Type B pancreatic cell (in vitro differentiated cells): ENCODE results near the gene RPL7A. TPM values are rescaled to one million over a fixed set of nuclear protein-coding genes. Genes with fewer than 3 reads are reported as not detected.
A peak's percentile ranks its signal among the peaks of the same experiment; 100 is the strongest.

Experiments
- DNase-seq: peaks from one replicate; pipeline ENCODE4 v3.0.0; 2021; ENCODE audit warnings: mixed read lengths; ENCODE audit not compliant: unreplicated experiment; ENCODE audit errors: extremely low spot score
- H3K27ac Mint-ChIP-seq: 2 replicates; pipeline ENCODE4 v1.8.0; 2021; ENCODE audit warnings: mild to moderate bottlenecking, mixed read lengths
- H3K27me3 Mint-ChIP-seq: 2 replicates; pipeline ENCODE4 v1.8.0; 2021; ENCODE audit warnings: mixed read lengths
- H3K36me3 Mint-ChIP-seq: 2 replicates; pipeline ENCODE4 v1.8.0; 2021; ENCODE audit warnings: mixed read lengths
- H3K4me1 Mint-ChIP-seq: one replicate; pipeline ENCODE4 v1.8.0; 2021; ENCODE audit warnings: mixed read lengths; ENCODE audit not compliant: unreplicated experiment
- H3K4me3 Mint-ChIP-seq: 2 replicates; pipeline ENCODE4 v1.8.0; 2021; ENCODE audit warnings: mild to moderate bottlenecking, mixed read lengths
- H3K9me3 Mint-ChIP-seq: 2 replicates; pipeline ENCODE4 v1.8.0; 2021; ENCODE audit warnings: mixed read lengths
- total RNA-seq: library from RNA; stranded (reverse); gene quantifications from 2 replicates; pipeline ENCODE4 v1.2.1, GENCODE V29; 2021; ENCODE audit warnings: low replicate concordance
- TF ChIP-seq, protein P1 (sequence below): fragments of 200-600 bp; sonication (generic); conservative IDR thresholded peaks from 2 replicates; pipeline ENCODE4 v1.5.0; 2021; ENCODE audit warnings: antibody characterized with exemption, mild to moderate bottlenecking

RPL7A gene
- total RNA-seq, 1 donor from 2014 or later = 2,715 TPM

GRCh38 chr9:133346021-133346785 is 1.8 kb upstream of the RPL7A start:
- Mint-ChIP-seq H3K4me1 (peaks cover 22% of the 10 kb centered on the region), H3K9me3 (no peaks in the 10 kb centered on the region), H3K27me3 (no peaks in the 10 kb centered on the region), H3K4me3 (peak overlapping the region; percentile 100), H3K27ac (peak overlapping the region; percentile 85), H3K36me3 (peaks cover 28% of the 10 kb centered on the region)
- TF ChIP-seq, protein P1, sequence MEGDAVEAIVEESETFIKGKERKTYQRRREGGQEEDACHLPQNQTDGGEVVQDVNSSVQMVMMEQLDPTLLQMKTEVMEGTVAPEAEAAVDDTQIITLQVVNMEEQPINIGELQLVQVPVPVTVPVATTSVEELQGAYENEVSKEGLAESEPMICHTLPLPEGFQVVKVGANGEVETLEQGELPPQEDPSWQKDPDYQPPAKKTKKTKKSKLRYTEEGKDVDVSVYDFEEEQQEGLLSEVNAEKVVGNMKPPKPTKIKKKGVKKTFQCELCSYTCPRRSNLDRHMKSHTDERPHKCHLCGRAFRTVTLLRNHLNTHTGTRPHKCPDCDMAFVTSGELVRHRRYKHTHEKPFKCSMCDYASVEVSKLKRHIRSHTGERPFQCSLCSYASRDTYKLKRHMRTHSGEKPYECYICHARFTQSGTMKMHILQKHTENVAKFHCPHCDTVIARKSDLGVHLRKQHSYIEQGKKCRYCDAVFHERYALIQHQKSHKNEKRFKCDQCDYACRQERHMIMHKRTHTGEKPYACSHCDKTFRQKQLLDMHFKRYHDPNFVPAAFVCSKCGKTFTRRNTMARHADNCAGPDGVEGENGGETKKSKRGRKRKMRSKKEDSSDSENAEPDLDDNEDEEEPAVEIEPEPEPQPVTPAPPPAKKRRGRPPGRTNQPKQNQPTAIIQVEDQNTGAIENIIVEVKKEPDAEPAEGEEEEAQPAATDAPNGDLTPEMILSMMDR = no peak
- no peak for DNase-seq

- H3K9me3 Mint-ChIP-seq = no peaks in the 10 kb centered on the region
- H3K27me3 Mint-ChIP-seq = no peaks in the 10 kb centered on the region
- H3K27ac Mint-ChIP-seq = peak overlapping the region; percentile 99
- no peak for DNase-seq
- TF ChIP-seq, protein P1 = peak; percentile 18
- peaks cover 31% of the 10 kb centered on the region for H3K36me3 Mint-ChIP-seq
- peaks cover 22% of the 10 kb centered on the region for H3K4me1 Mint-ChIP-seq
- peak overlapping the region; percentile 100 for H3K4me3 Mint-ChIP-seq
Observed at GRCh38 chr9:133347515-133347984, 468 bp upstream of the RPL7A start.

GRCh38 chr9:133348718-133349573 is 928 bp downstream of the RPL7A start:
- peaks cover 31% of the 10 kb centered on the region for H3K36me3 Mint-ChIP-seq
- H3K27me3 Mint-ChIP-seq = no peaks in the 10 kb centered on the region
- H3K27ac Mint-ChIP-seq = peak overlapping the region; percentile 99
- H3K4me3 Mint-ChIP-seq = peak overlapping the region; percentile 100
- TF ChIP-seq, protein P1 = no peak
- no peaks in the 10 kb centered on the region for H3K9me3 Mint-ChIP-seq
- H3K4me1 Mint-ChIP-seq = peaks cover 22% of the 10 kb centered on the region
- DNase-seq = no peak

GRCh38 chr9:133349965-133350616 is 2.1 kb downstream of the RPL7A start:
- TF ChIP-seq, protein P1 = no peak
- no peak for DNase-seq
- peaks cover 31% of the 10 kb centered on the region for H3K36me3 Mint-ChIP-seq
- H3K27ac Mint-ChIP-seq = peak overlapping the region; percentile 99
- peaks cover 22% of the 10 kb centered on the region for H3K4me1 Mint-ChIP-seq
- H3K4me3 Mint-ChIP-seq = peak overlapping the region; percentile 100
- H3K27me3 Mint-ChIP-seq = no peaks in the 10 kb centered on the region
- H3K9me3 Mint-ChIP-seq = no peaks in the 10 kb centered on the region

DNA sequence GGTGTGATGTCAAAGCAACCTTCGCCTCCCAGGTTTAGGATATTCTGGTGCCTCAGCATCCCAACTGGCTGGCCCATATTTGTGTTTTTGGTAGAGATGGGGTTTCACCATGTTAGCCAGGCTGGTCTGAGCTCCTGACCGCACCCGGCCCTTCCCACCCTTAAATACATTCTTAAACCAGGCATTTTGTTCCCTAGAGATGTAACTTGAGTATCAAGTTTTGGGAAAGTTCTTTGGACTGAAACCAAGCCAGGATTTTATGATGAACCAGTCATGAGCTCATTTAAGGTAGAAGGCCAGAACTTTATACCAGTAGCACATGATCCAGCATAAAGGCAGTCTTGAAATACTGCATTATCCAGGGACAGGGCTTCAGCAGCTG is 3.5 kb downstream of the RPL7A start:
- H3K4me1 Mint-ChIP-seq = peaks cover 18% of the 10 kb centered on the region
- H3K27me3 Mint-ChIP-seq = no peaks in the 10 kb centered on the region
- peaks cover 31% of the 10 kb centered on the region for H3K36me3 Mint-ChIP-seq
- H3K9me3 Mint-ChIP-seq = no peaks in the 10 kb centered on the region
- TF ChIP-seq, protein P1 = no peak
- peak overlapping the region; percentile 47 for H3K4me3 Mint-ChIP-seq
- H3K27ac Mint-ChIP-seq = peak overlapping the region; percentile 63
- no peak for DNase-seq
